GM23248 (cell line): ENCODE results near the gene EPB41L5.

Experiments used
- EZH2 ChIP-seq: fragments of 200-600 bp; sonication (generic); IDR thresholded peaks from 2 replicates; pipeline ENCODE4 v1.6.1; 2018; ENCODE audit warnings: antibody characterized with exemption, mild to moderate bottlenecking; ENCODE audit not compliant: insufficient read depth, poor library complexity, severe bottlenecking
- EZH2phosphoT487 ChIP-seq: fragments of 200-600 bp; sonication (generic); IDR thresholded peaks from 2 replicates; pipeline ENCODE4 v1.6.1; 2018; ENCODE audit warnings: antibody characterized with exemption, moderate library complexity, mild to moderate bottlenecking, low read depth; ENCODE audit not compliant: insufficient read depth

DNA sequence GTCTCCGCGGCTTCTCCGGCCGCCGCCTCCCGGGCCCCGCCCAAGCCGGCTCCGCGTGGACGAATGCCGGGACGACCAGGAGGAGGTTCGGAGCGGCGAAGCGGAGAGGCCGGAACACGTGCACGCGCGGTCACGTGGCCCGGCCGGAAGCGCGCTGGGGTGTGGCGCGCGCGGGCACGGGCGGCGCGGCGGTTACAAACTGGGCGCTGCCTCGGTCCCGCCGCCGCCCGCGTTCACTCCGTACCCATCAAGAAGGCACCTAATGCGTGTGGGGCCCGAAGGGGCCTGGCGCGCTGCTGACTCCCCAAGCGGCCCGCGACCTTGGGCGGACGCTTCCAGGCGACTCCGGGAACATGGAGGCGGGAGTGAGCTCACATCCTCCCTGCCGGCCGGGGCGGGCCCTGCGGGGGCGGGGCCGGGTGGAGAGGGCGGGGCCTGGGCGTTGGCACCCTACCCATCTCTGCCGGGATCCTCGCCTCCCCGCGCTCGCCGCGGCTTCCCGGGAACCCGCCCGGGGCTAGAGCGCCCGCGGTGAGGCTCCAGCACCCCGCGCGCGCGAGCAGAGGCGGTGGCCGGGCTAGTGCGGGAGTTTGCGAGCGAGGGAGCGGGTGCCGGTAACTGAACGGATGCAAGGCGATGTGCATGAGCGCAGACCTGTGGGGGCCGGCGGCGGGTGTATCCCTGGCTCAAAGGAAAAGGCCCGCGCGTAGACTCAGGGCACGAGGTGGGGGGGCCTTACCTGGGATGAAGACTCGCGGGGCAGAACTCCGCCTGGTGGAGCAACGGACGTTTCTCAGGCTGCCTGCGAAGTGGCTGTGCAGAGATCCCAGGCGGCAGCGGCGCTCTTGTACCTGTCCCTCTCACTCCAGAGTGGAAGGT is 210.4 kb downstream of the EPB41L5 start, which contains the start of gene TMEM185B:
- no peak for TF ChIP-seq EZH2
- no peak for TF ChIP-seq EZH2phosphoT487
